Measurements from ENCODE around the gene CLCA2.

Gene CLCA2

GRCh38 chr1:86460998-86461397 is 37.0 kb downstream of the CLCA2 start:
- CTCF ChIA-PET = interaction anchor here (1.0 to 3.0 kb wide), 2 partner anchors 12 to 38 kb away, joined by 3 to 14 read pairs; no protein-coding TSS in a partner anchor
- POLR2A ChIA-PET = no interaction called here

GRCh38 chr1:86461482-86461881 is 37.5 kb downstream of the CLCA2 start:
- Histone ChIP-seq H3K4me3 (ENCODE audit: low read depth, low read length) (no peak overlapping the region), H3K4me1 (ENCODE audit: control insufficient read depth, insufficient read depth, low read length) (no peaks in the 10 kb centered on the region), H3K9me3 (ENCODE audit: control insufficient read depth, insufficient read depth, low read depth, low read length) (no peaks in the 10 kb centered on the region), H3K36me3 (ENCODE audit: control insufficient read depth in 2 of 2, insufficient read depth in 1 of 2, low read length in 2 of 2) (no peaks in the 10 kb centered on the region), H3K27ac (ENCODE audit: extremely low read depth, low read depth, low read length) (no peak overlapping the region)
- CTCF ChIA-PET = interaction anchor here (0.7 to 3.0 kb wide), 3 partner anchors 12 to 94 kb away, joined by 3 to 14 read pairs (median 3); no protein-coding TSS in a partner anchor
- POLR2A ChIA-PET = no interaction called here
- no peak for TF ChIP-seq YY1 (tag by site-specific recombination; IDR thresholded peaks at IDR 0.05)
- TF ChIP-seq, protein P1, sequence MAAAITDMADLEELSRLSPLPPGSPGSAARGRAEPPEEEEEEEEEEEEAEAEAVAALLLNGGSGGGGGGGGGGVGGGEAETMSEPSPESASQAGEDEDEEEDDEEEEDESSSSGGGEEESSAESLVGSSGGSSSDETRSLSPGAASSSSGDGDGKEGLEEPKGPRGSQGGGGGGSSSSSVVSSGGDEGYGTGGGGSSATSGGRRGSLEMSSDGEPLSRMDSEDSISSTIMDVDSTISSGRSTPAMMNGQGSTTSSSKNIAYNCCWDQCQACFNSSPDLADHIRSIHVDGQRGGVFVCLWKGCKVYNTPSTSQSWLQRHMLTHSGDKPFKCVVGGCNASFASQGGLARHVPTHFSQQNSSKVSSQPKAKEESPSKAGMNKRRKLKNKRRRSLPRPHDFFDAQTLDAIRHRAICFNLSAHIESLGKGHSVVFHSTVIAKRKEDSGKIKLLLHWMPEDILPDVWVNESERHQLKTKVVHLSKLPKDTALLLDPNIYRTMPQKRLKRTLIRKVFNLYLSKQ (tag by site-specific recombination; IDR thresholded peaks at IDR 0.05; ENCODE audit: borderline replicate concordance) = no peak
- no peak for TF ChIP-seq GLI2 (tag by site-specific recombination; IDR thresholded peaks at IDR 0.05; ENCODE audit: borderline replicate concordance, low read depth)
- TF ChIP-seq SCRT2 (tag by site-specific recombination; IDR thresholded peaks at IDR 0.05) = no peak
- no peak for TF ChIP-seq PATZ1 (tag by site-specific recombination; IDR thresholded peaks at IDR 0.05)
- TF ChIP-seq ZNF202 (tag by site-specific recombination; IDR thresholded peaks at IDR 0.05; ENCODE audit: borderline replicate concordance) = no peak
- TF ChIP-seq, protein P2, sequence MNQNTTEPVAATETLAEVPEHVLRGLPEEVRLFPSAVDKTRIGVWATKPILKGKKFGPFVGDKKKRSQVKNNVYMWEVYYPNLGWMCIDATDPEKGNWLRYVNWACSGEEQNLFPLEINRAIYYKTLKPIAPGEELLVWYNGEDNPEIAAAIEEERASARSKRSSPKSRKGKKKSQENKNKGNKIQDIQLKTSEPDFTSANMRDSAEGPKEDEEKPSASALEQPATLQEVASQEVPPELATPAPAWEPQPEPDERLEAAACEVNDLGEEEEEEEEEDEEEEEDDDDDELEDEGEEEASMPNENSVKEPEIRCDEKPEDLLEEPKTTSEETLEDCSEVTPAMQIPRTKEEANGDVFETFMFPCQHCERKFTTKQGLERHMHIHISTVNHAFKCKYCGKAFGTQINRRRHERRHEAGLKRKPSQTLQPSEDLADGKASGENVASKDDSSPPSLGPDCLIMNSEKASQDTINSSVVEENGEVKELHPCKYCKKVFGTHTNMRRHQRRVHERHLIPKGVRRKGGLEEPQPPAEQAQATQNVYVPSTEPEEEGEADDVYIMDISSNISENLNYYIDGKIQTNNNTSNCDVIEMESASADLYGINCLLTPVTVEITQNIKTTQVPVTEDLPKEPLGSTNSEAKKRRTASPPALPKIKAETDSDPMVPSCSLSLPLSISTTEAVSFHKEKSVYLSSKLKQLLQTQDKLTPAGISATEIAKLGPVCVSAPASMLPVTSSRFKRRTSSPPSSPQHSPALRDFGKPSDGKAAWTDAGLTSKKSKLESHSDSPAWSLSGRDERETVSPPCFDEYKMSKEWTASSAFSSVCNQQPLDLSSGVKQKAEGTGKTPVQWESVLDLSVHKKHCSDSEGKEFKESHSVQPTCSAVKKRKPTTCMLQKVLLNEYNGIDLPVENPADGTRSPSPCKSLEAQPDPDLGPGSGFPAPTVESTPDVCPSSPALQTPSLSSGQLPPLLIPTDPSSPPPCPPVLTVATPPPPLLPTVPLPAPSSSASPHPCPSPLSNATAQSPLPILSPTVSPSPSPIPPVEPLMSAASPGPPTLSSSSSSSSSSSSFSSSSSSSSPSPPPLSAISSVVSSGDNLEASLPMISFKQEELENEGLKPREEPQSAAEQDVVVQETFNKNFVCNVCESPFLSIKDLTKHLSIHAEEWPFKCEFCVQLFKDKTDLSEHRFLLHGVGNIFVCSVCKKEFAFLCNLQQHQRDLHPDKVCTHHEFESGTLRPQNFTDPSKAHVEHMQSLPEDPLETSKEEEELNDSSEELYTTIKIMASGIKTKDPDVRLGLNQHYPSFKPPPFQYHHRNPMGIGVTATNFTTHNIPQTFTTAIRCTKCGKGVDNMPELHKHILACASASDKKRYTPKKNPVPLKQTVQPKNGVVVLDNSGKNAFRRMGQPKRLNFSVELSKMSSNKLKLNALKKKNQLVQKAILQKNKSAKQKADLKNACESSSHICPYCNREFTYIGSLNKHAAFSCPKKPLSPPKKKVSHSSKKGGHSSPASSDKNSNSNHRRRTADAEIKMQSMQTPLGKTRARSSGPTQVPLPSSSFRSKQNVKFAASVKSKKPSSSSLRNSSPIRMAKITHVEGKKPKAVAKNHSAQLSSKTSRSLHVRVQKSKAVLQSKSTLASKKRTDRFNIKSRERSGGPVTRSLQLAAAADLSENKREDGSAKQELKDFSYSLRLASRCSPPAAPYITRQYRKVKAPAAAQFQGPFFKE (tag by site-specific recombination; IDR thresholded peaks at IDR 0.05; ENCODE audit: borderline replicate concordance) = no peak
- TF ChIP-seq, protein P3, sequence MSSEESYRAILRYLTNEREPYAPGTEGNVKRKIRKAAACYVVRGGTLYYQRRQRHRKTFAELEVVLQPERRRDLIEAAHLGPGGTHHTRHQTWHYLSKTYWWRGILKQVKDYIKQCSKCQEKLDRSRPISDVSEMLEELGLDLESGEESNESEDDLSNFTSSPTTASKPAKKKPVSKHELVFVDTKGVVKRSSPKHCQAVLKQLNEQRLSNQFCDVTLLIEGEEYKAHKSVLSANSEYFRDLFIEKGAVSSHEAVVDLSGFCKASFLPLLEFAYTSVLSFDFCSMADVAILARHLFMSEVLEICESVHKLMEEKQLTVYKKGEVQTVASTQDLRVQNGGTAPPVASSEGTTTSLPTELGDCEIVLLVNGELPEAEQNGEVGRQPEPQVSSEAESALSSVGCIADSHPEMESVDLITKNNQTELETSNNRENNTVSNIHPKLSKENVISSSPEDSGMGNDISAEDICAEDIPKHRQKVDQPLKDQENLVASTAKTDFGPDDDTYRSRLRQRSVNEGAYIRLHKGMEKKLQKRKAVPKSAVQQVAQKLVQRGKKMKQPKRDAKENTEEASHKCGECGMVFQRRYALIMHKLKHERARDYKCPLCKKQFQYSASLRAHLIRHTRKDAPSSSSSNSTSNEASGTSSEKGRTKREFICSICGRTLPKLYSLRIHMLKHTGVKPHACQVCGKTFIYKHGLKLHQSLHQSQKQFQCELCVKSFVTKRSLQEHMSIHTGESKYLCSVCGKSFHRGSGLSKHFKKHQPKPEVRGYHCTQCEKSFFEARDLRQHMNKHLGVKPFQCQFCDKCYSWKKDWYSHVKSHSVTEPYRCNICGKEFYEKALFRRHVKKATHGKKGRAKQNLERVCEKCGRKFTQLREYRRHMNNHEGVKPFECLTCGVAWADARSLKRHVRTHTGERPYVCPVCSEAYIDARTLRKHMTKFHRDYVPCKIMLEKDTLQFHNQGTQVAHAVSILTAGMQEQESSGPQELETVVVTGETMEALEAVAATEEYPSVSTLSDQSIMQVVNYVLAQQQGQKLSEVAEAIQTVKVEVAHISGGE (tag by site-specific recombination; conservative IDR thresholded peaks at IDR 0.05; ENCODE audit: low read depth) = no peak
- TF ChIP-seq ZNF837 (tag by site-specific recombination; IDR thresholded peaks at IDR 0.05) = no peak
- TF ChIP-seq HOXA7 (CRISPR knock-in tag; IDR thresholded peaks at IDR 0.05; ENCODE audit: borderline replicate concordance) = no peak
- no peak for TF ChIP-seq CTCF (tag by site-specific recombination; IDR thresholded peaks at IDR 0.05)
- no peak for TF ChIP-seq ZNF155 (tag by site-specific recombination; IDR thresholded peaks at IDR 0.05)
- no peak for TF ChIP-seq SETDB1 (IDR thresholded peaks at IDR 0.05; ENCODE audit: insufficient read length, low read length)
- TF ChIP-seq GFI1B (tag by site-specific recombination; IDR thresholded peaks at IDR 0.05) = no peak

More at GRCh38 chr1:86460998-86461397, 37.0 kb downstream of the CLCA2 start:
- Histone ChIP-seq H3K9me3 (ENCODE audit: control insufficient read depth, insufficient read depth, low read depth, low read length) (no peaks in the 10 kb centered on the region), H3K4me1 (ENCODE audit: control insufficient read depth, insufficient read depth, low read length) (no peaks in the 10 kb centered on the region), H3K27ac (ENCODE audit: extremely low read depth, low read depth, low read length) (no peak overlapping the region), H3K36me3 (ENCODE audit: control insufficient read depth in 2 of 2, insufficient read depth in 1 of 2, low read length in 2 of 2) (no peaks in the 10 kb centered on the region), H3K4me3 (ENCODE audit: low read depth, low read length) (no peak overlapping the region)
- TF ChIP-seq, protein P4, sequence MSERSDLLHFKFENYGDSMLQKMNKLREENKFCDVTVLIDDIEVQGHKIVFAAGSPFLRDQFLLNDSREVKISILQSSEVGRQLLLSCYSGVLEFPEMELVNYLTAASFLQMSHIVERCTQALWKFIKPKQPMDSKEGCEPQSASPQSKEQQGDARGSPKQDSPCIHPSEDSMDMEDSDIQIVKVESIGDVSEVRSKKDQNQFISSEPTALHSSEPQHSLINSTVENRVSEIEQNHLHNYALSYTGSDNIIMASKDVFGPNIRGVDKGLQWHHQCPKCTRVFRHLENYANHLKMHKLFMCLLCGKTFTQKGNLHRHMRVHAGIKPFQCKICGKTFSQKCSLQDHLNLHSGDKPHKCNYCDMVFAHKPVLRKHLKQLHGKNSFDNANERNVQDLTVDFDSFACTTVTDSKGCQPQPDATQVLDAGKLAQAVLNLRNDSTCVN (tag by site-specific recombination; optimal IDR thresholded peaks at IDR 0.05) = no peak
